Measurements from ENCODE around the gene CDH4. TPM values are rescaled to one million over a fixed set of nuclear protein-coding genes. Genes with fewer than 3 reads are reported as not detected.

CDH4 gene
- total and polyA plus RNA-seq, 9 of the 15 experiments (the other 6 are each of a cell fraction or from before 2014, with no cell fraction given), result 0.04 TPM; not detected in 8

- H3K4me1 ChIP-seq (replicated peaks in 1 of 2; ENCODE audit: control insufficient read depth in 2 of 2, insufficient read depth in 2 of 2, low read length in 2 of 2), result no peaks in the 10 kb centered on the region
- ATAC-seq (no peak), DNase-seq (ENCODE audit: extremely low read depth in 1 of 4, low spot score in 3 of 4) (no peak), FAIRE-seq (no peak)
- ChIA-PET CTCF (ENCODE audit: low intra/inter-chr PET ratio) (no interaction called here), POLR2A (no interaction called here)
- intact Hi-C loops (cut with micrococcal nuclease) (no loop called here), in situ Hi-C loops (cut with MboI) (no loop called here)
- no peaks in the 10 kb centered on the region; a peak in 1 of 5 replicates for H3K27me3 ChIP-seq (ENCODE audit: control insufficient read depth in 2 of 2, insufficient read depth in 2 of 2, low read length in 2 of 2)
- H3K27ac ChIP-seq (ENCODE audit: extremely low read depth, low read depth, low read length), result no peak overlapping the region
- no peaks in the 10 kb centered on the region for H3K9me1 ChIP-seq (ENCODE audit: control insufficient read depth, insufficient read depth, low read length)
- H3K4me2 ChIP-seq (ENCODE audit: insufficient read depth, low read length), result no peak overlapping the region
- H3K4me3 ChIP-seq, result no peak overlapping the region
- BruUV-seq (replicated peaks), result no TSS peak
- H3K36me3 ChIP-seq (ENCODE audit: control insufficient read depth, insufficient read depth, low read length), result no peaks in the 10 kb centered on the region
- H4K20me1 ChIP-seq (replicated peaks; ENCODE audit: control insufficient read depth, insufficient read depth, low read length), result no peaks in the 10 kb centered on the region
- no peaks in the 10 kb centered on the region for H3K79me2 ChIP-seq (ENCODE audit: control insufficient read depth, insufficient read depth, low read length)
- TF ChIP-seq C11orf30 (IDR thresholded peaks at IDR 0.05; ENCODE audit: low read depth), result no peak
- TF ChIP-seq POLR2AphosphoS2 (IDR thresholded peaks at IDR 0.05; ENCODE audit: low read length), result no peak
- no peak for TF ChIP-seq ZNF785 (CRISPR knock-in tag; IDR thresholded peaks at IDR 0.05)
- no peak for TF ChIP-seq USF1 (CRISPR knock-in tag; IDR thresholded peaks at IDR 0.05)
- TF ChIP-seq DPF2 (IDR thresholded peaks at IDR 0.05), result no peak
- no peak for TF ChIP-seq NCOA6 (IDR thresholded peaks at IDR 0.05)
- TF ChIP-seq ZNF511 (CRISPR knock-in tag; IDR thresholded peaks at IDR 0.05), result no peak
- under 1% methylated on average over 11 of the region's 12 CpGs for WGBS (ENCODE audit: insufficient coverage, low coverage, missing lambda C conversion rate)
- peaks cover 2% of the 10 kb centered on the region; the same call in 1 of the 2 replicates for H3K9me3 ChIP-seq (replicated peaks; ENCODE audit: control insufficient read depth, insufficient read depth, low read depth, low read length)
- H2AFZ ChIP-seq (ENCODE audit: low read depth, low read length), result no peak overlapping the region
- no peak overlapping the region for H3K9ac ChIP-seq (ENCODE audit: insufficient read depth in 1 of 2, low read depth in 2 of 2, low read length in 2 of 2)
Measured at GRCh38 chr20:61281286-61281795, 29.3 kb downstream of the CDH4 start.
